ENCODE measurements around the gene XRN2.

XRN2 gene

DNA sequence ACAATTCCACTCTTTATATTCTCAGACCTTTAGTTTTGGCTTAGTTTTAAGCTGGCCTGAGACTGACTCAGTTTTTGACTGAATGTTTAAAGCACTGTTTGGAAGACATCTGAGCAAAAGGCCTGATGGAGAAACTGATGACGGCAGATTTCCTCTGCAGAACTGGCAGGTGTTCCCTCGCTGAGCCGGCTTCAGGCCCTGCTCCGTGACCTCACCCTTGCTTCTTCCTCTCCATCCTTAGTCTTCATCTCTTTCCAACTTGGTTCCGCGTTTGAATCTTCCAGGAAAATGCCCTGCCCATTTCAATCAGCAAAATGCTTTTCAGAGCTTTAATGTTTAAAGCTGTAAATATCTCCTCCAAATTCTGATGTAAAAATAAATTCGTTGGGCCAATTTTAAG lies 87.6 kb downstream of the XRN2 start:
- no peak for TF ChIP-seq POLR2AphosphoS5 (IDR thresholded peaks at IDR 0.05; ENCODE audit: low read depth, low read length)
- no peak for TF ChIP-seq REST (IDR thresholded peaks at IDR 0.05; ENCODE audit: insufficient read depth in 1 of 2, low read depth in 2 of 2, low read length in 2 of 2)
- TF ChIP-seq SIN3A (IDR thresholded peaks at IDR 0.05; ENCODE audit: borderline replicate concordance, insufficient read depth, low read length), result no peak
- TF ChIP-seq FOXP2 (optimal IDR thresholded peaks at IDR 0.05; ENCODE audit: borderline replicate concordance, extremely low read depth, extremely low read length, insufficient read depth), result no peak
- TF ChIP-seq TAF1 (IDR thresholded peaks at IDR 0.05; ENCODE audit: borderline replicate concordance, insufficient read depth, low read length), result no peak

- TF ChIP-seq TAF1 (IDR thresholded peaks at IDR 0.05; ENCODE audit: borderline replicate concordance, insufficient read depth, low read length), result no peak
- no peak for TF ChIP-seq SIN3A (IDR thresholded peaks at IDR 0.05; ENCODE audit: borderline replicate concordance, insufficient read depth, low read length)
- TF ChIP-seq REST (IDR thresholded peaks at IDR 0.05; ENCODE audit: insufficient read depth in 1 of 2, low read depth in 2 of 2, low read length in 2 of 2), result no peak
- no peak for TF ChIP-seq FOXP2 (optimal IDR thresholded peaks at IDR 0.05; ENCODE audit: borderline replicate concordance, extremely low read depth, extremely low read length, insufficient read depth)
- no peak for TF ChIP-seq POLR2AphosphoS5 (IDR thresholded peaks at IDR 0.05; ENCODE audit: low read depth, low read length)
Observed at GRCh38 chr20:21391185-21391971, 88.2 kb downstream of the XRN2 start.

DNA sequence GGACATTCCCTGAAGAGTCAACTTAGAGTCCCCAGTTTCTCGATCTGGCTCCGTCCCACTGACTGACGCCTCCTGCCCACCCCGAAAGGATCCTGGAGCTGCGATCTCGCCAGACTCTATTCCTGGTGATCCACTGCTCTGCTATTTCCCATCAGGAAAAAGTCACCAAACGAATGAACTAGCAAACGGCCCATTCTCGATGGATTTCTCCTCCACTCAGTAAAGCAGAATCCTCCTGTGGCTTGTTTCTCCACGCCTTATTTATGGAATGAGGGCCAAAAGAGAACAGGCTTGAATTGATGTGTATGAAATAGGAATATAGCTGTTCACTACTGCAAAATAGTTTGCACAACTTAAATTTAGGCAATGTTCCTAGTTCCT lies 88.8 kb downstream of the XRN2 start:
- TF ChIP-seq POLR2AphosphoS5 (IDR thresholded peaks at IDR 0.05; ENCODE audit: low read depth, low read length) (no peak), SIN3A (IDR thresholded peaks at IDR 0.05; ENCODE audit: borderline replicate concordance, insufficient read depth, low read length) (no peak), TAF1 (IDR thresholded peaks at IDR 0.05; ENCODE audit: borderline replicate concordance, insufficient read depth, low read length) (no peak), REST (IDR thresholded peaks at IDR 0.05; ENCODE audit: insufficient read depth in 1 of 2, low read depth in 2 of 2, low read length in 2 of 2) (no peak), FOXP2 (optimal IDR thresholded peaks at IDR 0.05; ENCODE audit: borderline replicate concordance, extremely low read depth, extremely low read length, insufficient read depth) (no peak)

- TF ChIP-seq REST (IDR thresholded peaks at IDR 0.05; ENCODE audit: insufficient read depth in 1 of 2, low read depth in 2 of 2, low read length in 2 of 2) (no peak), FOXP2 (optimal IDR thresholded peaks at IDR 0.05; ENCODE audit: borderline replicate concordance, extremely low read depth, extremely low read length, insufficient read depth) (no peak), POLR2AphosphoS5 (IDR thresholded peaks at IDR 0.05; ENCODE audit: low read depth, low read length) (no peak), TAF1 (IDR thresholded peaks at IDR 0.05; ENCODE audit: borderline replicate concordance, insufficient read depth, low read length) (no peak), SIN3A (IDR thresholded peaks at IDR 0.05; ENCODE audit: borderline replicate concordance, insufficient read depth, low read length) (no peak)
Observed at GRCh38 chr20:21393166-21393565, 90.0 kb downstream of the XRN2 start.

All from PFSK-1 (cell line).